IMR-90 (cell line): ENCODE data around the gene LAMA2. TPM values are rescaled to one million over a fixed set of nuclear protein-coding genes. Genes with fewer than 3 reads are reported as not detected.

ENCODE experiments used
- ATAC-seq: fragments of 200-7000 bp; cut with Tn5 transposase; 2 replicates; pipeline ENCODE4 v1.9.1; 2020; ENCODE audit warnings: low read depth, mild to moderate bottlenecking, moderate library complexity
- BruUV-seq: library from RNA; stranded (reverse); fragments of 400-500 nt; replicated peaks from 2 replicates; lab custom pipeline; 2021; lab: Mats Ljungman, UMichigan
- CTCF ChIA-PET: fragments of 300-600 bp; formaldehyde crosslinking; extraction: SDS; loops from one replicate; lab custom pipeline; 2021; ENCODE audit warnings: antibody characterized with exemption; lab: Yijun Ruan, JAX
- POLR2A ChIA-PET: fragments of 300-600 bp; sonication (Branson Sonifier 250); formaldehyde crosslinking; loops from one replicate; lab custom pipeline; 2022; ENCODE audit warnings: antibody characterized with exemption; ENCODE audit not compliant: unreplicated experiment; lab: Charles Lee
- DNase-seq: peaks from one replicate; pipeline ENCODE4 v3.0.0; 2013
- H2AFZ ChIP-seq: replicated peaks from 2 replicates; pipeline ENCODE3; 2013; ENCODE audit warnings: low read length, mild to moderate bottlenecking; ENCODE audit not compliant: poor library complexity
- H2AK5ac ChIP-seq: 2 replicates; pipeline ENCODE4 v1.6.1; 2013; ENCODE audit warnings: low read depth, low read length, inconsistent platforms
- H2AK9ac ChIP-seq: replicated peaks from 2 replicates; pipeline ENCODE3; 2013; ENCODE audit warnings: mild to moderate bottlenecking, low read depth, low read length, moderate library complexity; ENCODE audit not compliant: poor library complexity
- H2BK120ac ChIP-seq: 2 replicates; pipeline ENCODE4 v1.6.1; 2013; ENCODE audit warnings: low read depth, low read length, inconsistent platforms
- H2BK15ac ChIP-seq: 3 replicates; pipeline ENCODE4 v1.6.1; 2013; ENCODE audit warnings: low read depth, low read length, inconsistent platforms
- H2BK20ac ChIP-seq: 2 replicates; pipeline ENCODE4 v1.6.1; 2013; ENCODE audit warnings: low read depth, mild to moderate bottlenecking, inconsistent platforms, low read length, moderate library complexity
- H2BK5ac ChIP-seq: 2 replicates; pipeline ENCODE4 v1.6.1; 2013; ENCODE audit warnings: mild to moderate bottlenecking, low read depth, low read length, inconsistent platforms; ENCODE audit not compliant: poor library complexity, severe bottlenecking
- H3K14ac ChIP-seq: replicated peaks from 2 replicates; pipeline ENCODE4 v1.6.1; 2013; ENCODE audit warnings: low read depth, low read length, inconsistent platforms
- H3K18ac ChIP-seq: 2 replicates; pipeline ENCODE4 v1.6.1; 2013; ENCODE audit warnings: low read depth, low read length, control low read depth
- H3K23ac ChIP-seq: 2 replicates; pipeline ENCODE4 v1.6.1; 2013; ENCODE audit warnings: low read depth, low read length, inconsistent platforms
- H3K27ac ChIP-seq: 2 replicates; pipeline ENCODE4 v1.5.1; 2013; ENCODE audit warnings: mild to moderate bottlenecking, control low read depth, low read length; ENCODE audit not compliant: insufficient read depth
- H3K27me3 ChIP-seq: 2 replicates; pipeline ENCODE4 v1.6.1; 2013; ENCODE audit warnings: low read length; ENCODE audit not compliant: control insufficient read depth, insufficient read depth
- H3K36me3 ChIP-seq: 2 replicates; pipeline ENCODE4 v1.6.1; 2013; ENCODE audit warnings: low read length, mixed read lengths; ENCODE audit not compliant: control insufficient read depth, insufficient read depth
- H3K4ac ChIP-seq: 2 replicates; pipeline ENCODE4 v1.6.1; 2013; ENCODE audit warnings: low read depth, low read length, inconsistent platforms
- H3K4me1 ChIP-seq: 2 replicates; pipeline ENCODE4 v1.6.1; 2013; ENCODE audit warnings: low read length, mixed read lengths; ENCODE audit not compliant: control insufficient read depth, insufficient read depth
- H3K4me2 ChIP-seq: 2 replicates; pipeline ENCODE4 v1.6.1; 2013; ENCODE audit warnings: low read depth, mild to moderate bottlenecking, control low read depth, low read length, moderate library complexity
- H3K4me3 ChIP-seq: 2 replicates; pipeline ENCODE4 v1.5.1; 2013; ENCODE audit warnings: low read depth, mild to moderate bottlenecking, control low read depth, low read length, moderate library complexity; ENCODE audit not compliant: insufficient read depth
- H3K56ac ChIP-seq: 2 replicates; pipeline ENCODE4 v1.6.1; 2013; ENCODE audit warnings: low read length, inconsistent platforms; ENCODE audit not compliant: insufficient read depth; ENCODE audit errors: extremely low read depth
- H3K79me1 ChIP-seq, 2 experiments: 2 replicates each; pipeline ENCODE4 v1.6.1; 2013; ENCODE audit warnings: low read length in 2 of 2, inconsistent platforms in 1 of 2, low read depth in 1 of 2
- H3K9ac ChIP-seq: 2 replicates; pipeline ENCODE4 v1.6.1; 2013; ENCODE audit warnings: low read depth, low read length, control low read depth
- H3K9me1 ChIP-seq: 2 replicates; pipeline ENCODE4 v1.6.1; 2013; ENCODE audit warnings: low read length, inconsistent platforms; ENCODE audit not compliant: insufficient read depth
- H3K9me3 ChIP-seq: 2 replicates; pipeline ENCODE4 v1.6.1; 2013; ENCODE audit warnings: low read length; ENCODE audit not compliant: control insufficient read depth, insufficient read depth
- H4K20me1 ChIP-seq: 2 replicates; pipeline ENCODE4 v1.6.1; 2013; ENCODE audit warnings: low read length, inconsistent platforms; ENCODE audit not compliant: insufficient read depth
- H4K5ac ChIP-seq: 2 replicates; pipeline ENCODE4 v1.6.1; 2013; ENCODE audit warnings: mild to moderate bottlenecking, low read depth, low read length, control low read depth
- H4K8ac ChIP-seq, 2 experiments: 2 replicates each; pipeline ENCODE4 v1.6.1; 2013; ENCODE audit warnings: low read depth in 2 of 2, low read length in 2 of 2, control low read depth in 1 of 2, inconsistent platforms in 1 of 2
- H4K91ac ChIP-seq: 2 replicates; pipeline ENCODE4 v1.6.1; 2013; ENCODE audit warnings: low read depth, low read length, inconsistent platforms; ENCODE audit not compliant: insufficient read depth
- BHLHE40 ChIP-seq: fragments of 150-350 bp; IDR thresholded peaks from 2 replicates; pipeline ENCODE4 v1.6.1; 2016; ENCODE audit warnings: mild to moderate bottlenecking, low read depth, low read length
- CEBPB ChIP-seq: IDR thresholded peaks from 2 replicates; pipeline ENCODE4 v1.6.1; 2012; ENCODE audit warnings: low read depth, low read length, improper control_type of control experiment
- CHD1 ChIP-seq: IDR thresholded peaks from 2 replicates; pipeline ENCODE4 v1.6.1; 2012; ENCODE audit warnings: low read depth, low read length, improper control_type of control experiment
- CTCF ChIP-seq: conservative IDR thresholded peaks from 2 replicates; pipeline ENCODE4 v1.5.1; 2012; ENCODE audit warnings: mild to moderate bottlenecking, low read depth, low read length, improper control_type of control experiment
- ELK1 ChIP-seq: fragments of 150-350 bp; IDR thresholded peaks from 2 replicates; pipeline ENCODE4 v1.6.1; 2016; ENCODE audit warnings: low read depth, mild to moderate bottlenecking, low read length, moderate library complexity, borderline replicate concordance
- FOS ChIP-seq: fragments of 150-350 bp; IDR thresholded peaks from 2 replicates; pipeline ENCODE4 v1.6.1; 2016; ENCODE audit warnings: low read depth, low read length
- MAFK ChIP-seq: IDR thresholded peaks from 2 replicates; pipeline ENCODE4 v1.6.1; 2012; ENCODE audit warnings: low read depth, low read length, improper control_type of control experiment
- MAZ ChIP-seq: IDR thresholded peaks from 2 replicates; pipeline ENCODE4 v1.6.1; 2012; ENCODE audit warnings: low read depth, mild to moderate bottlenecking, low read length, improper control_type of control experiment, moderate library complexity, borderline replicate concordance
- MXI1 ChIP-seq: IDR thresholded peaks from 2 replicates; pipeline ENCODE4 v1.6.1; 2012; ENCODE audit warnings: low read depth, mild to moderate bottlenecking, low read length, moderate library complexity, borderline replicate concordance
- NFE2L2 ChIP-seq: fragments of 150-350 bp; IDR thresholded peaks from 2 replicates; pipeline ENCODE4 v1.6.1; 2016; ENCODE audit warnings: low read depth, mild to moderate bottlenecking, low read length
- POLR2A ChIP-seq: IDR thresholded peaks from 2 replicates; pipeline ENCODE4 v1.6.1; 2012; ENCODE audit warnings: mild to moderate bottlenecking, low read depth, low read length
- RAD21 ChIP-seq: IDR thresholded peaks from 2 replicates; pipeline ENCODE4 v1.6.1; 2012; ENCODE audit warnings: low read length, improper control_type of control experiment
- RCOR1 ChIP-seq: IDR thresholded peaks from 2 replicates; pipeline ENCODE4 v1.6.1; 2012; ENCODE audit warnings: mild to moderate bottlenecking, low read length, improper control_type of control experiment; ENCODE audit not compliant: insufficient replicate concordance
- RFX5 ChIP-seq: IDR thresholded peaks from 2 replicates; pipeline ENCODE4 v1.8.0; 2012; ENCODE audit warnings: low read depth, mild to moderate bottlenecking, low read length, moderate library complexity
- SMC3 ChIP-seq: fragments of 150-350 bp; IDR thresholded peaks from 2 replicates; pipeline ENCODE4 v1.6.1; 2016; ENCODE audit warnings: low read depth, mild to moderate bottlenecking, antibody characterized with exemption, low read length, moderate library complexity
- USF2 ChIP-seq: fragments of 150-350 bp; IDR thresholded peaks from 2 replicates; pipeline ENCODE4 v1.6.1; 2017; ENCODE audit warnings: mild to moderate bottlenecking, antibody characterized with exemption, low read length, low read depth
- WGBS, 2 experiments: methylation state at CpG; one replicate each; pipeline versions ENCODE4 v1.1.5 to v1.1.7; 2013; ENCODE audit warnings: missing lambda C conversion rate in 2 of 2; ENCODE audit not compliant: insufficient read length in 1 of 2; ENCODE audit errors: extremely low coverage in 2 of 2; 5-methylcytosine and 5-hydroxymethylcytosine counted together
- dilution Hi-C: fragments of 300-500 bp; cut with HindIII; formaldehyde crosslinking; loops from one replicate; pipeline ENCODE4 v1.14.3; 2018; ENCODE audit warnings: low sequenced_read_pairs; ENCODE audit not compliant: unreplicated experiment
- in situ Hi-C: fragments of 300-500 bp; cut with MboI; formaldehyde crosslinking; loops from 3 replicates; pipeline ENCODE4 v1.14.3; 2019; ENCODE audit warnings: low sequenced_read_pairs, inconsistent platforms, mixed read lengths
- intact Hi-C: fragments of 100-400 bp; cut with micrococcal nuclease; formaldehyde crosslinking; loops from 2 replicates; pipeline ENCODE4 v1.10.0; 2022
- polyA plus RNA-seq, 3 experiments: library from polyadenylated mRNA; depleted of rRNA; stranded (reverse); fragments of >200 nt; gene quantifications; 2 replicates each; pipeline ENCODE4 v1.2.3, GENCODE V29; 2012; ENCODE audit warnings: low replicate concordance in 1 of 3
- total RNA-seq: library from RNA; depleted of rRNA; stranded (reverse); fragments of >200 nt; gene quantifications from 2 replicates; pipeline ENCODE4 v1.2.3, GENCODE V29; 2012

The LAMA2 gene
- total and polyA plus RNA-seq, 2 of the 4 experiments (the other 2 are of a cell fraction): 9.9 to 13.3 TPM

GRCh38 chr6:128848212-128848935, 34.6 kb upstream of the LAMA2 start:
- DNase-seq: no peak
- 65% methylated on average over 4 of the region's 7 CpGs; no CpG with 5 or more reads in 1 of the 2 experiments for WGBS, 2 experiments
- H3K4me2 ChIP-seq: no peak overlapping the region
- in situ Hi-C loops: no loop called here
- ChIA-PET CTCF (no interaction called here), POLR2A (no interaction called here)
- dilution Hi-C loops: no loop called here
- H4K5ac ChIP-seq: no peak overlapping the region
- no peak overlapping the region for H3K4ac ChIP-seq
- H4K8ac ChIP-seq: no peak overlapping the region
- no peak overlapping the region for H2BK20ac ChIP-seq
- H2AFZ ChIP-seq: no peak overlapping the region
- H2AK5ac ChIP-seq: no peak overlapping the region
- H3K14ac ChIP-seq: no peak overlapping the region
- no peak overlapping the region for H3K9ac ChIP-seq
- no peaks in the 10 kb centered on the region for H3K9me1 ChIP-seq
- no peaks in the 10 kb centered on the region for H3K36me3 ChIP-seq
- no peak overlapping the region for H2BK120ac ChIP-seq
- H3K79me1 ChIP-seq: no peaks in the 10 kb centered on the region
- no peaks in the 10 kb centered on the region for H3K4me1 ChIP-seq
- H2BK15ac ChIP-seq: no peak overlapping the region
- H4K91ac ChIP-seq: no peak overlapping the region
- no peaks in the 10 kb centered on the region; the same call in 1 of the 2 replicates for H3K27me3 ChIP-seq
- no peak overlapping the region for H3K27ac ChIP-seq
- no peak overlapping the region for H3K4me3 ChIP-seq
- no peaks in the 10 kb centered on the region for H3K9me3 ChIP-seq
- H2BK5ac ChIP-seq: no peak overlapping the region
- ATAC-seq: no peak
- H4K20me1 ChIP-seq: no peaks in the 10 kb centered on the region
- intact Hi-C loops: no loop called here
- TF ChIP-seq MXI1 (no peak), USF2 (no peak), NFE2L2 (no peak), RAD21 (no peak), MAFK (no peak), CHD1 (no peak), CEBPB (no peak), RCOR1 (no peak), RFX5 (no peak), MAZ (no peak), FOS (no peak), SMC3 (no peak), POLR2A (no peak), CTCF (no peak), BHLHE40 (no peak), ELK1 (no peak)
- no TSS peak for BruUV-seq
- H3K56ac ChIP-seq: no peak overlapping the region
- H3K18ac ChIP-seq: no peak overlapping the region
- H3K23ac ChIP-seq: no peak overlapping the region
- H2AK9ac ChIP-seq: no peak overlapping the region
